NK-92 treated with Interleukin-12 subunit alpha and Interleukin-12 subunit beta, amount 100 ng/mL, for 24 hours (cell line): ENCODE measurements around the gene DEXI.

Experiments used
- DNase-seq: peaks from one replicate; lab custom pipeline; 2025; lab: John Stamatoyannopoulos, UW

The DEXI gene

DNA sequence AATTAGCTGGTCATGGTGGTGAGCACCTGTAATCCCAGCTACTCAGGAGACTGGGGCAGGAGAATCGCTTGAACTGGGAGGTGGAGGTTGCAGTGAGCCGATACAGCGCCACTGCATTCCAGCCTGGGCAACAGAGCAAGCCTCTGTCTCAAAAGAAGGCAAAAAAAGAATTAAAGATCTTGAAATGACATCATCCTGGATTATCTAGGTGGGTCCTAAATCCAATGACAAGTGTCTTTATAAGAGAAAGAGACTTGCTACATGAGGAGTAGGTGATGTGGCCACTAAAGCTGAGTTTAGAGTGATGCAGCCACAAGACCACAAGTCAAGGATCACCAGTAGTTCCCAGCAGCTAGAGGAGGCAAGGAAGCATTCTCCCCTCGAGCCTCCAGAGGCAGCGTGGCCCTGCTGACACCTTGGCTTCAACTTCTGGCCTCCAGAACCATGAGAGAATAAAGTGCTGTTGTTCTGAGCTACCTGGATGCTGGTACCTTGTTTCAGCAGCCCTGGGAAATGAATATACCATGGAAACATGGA, 49.4 kb downstream of the DEXI start:
- DNase-seq: no peak

DNA sequence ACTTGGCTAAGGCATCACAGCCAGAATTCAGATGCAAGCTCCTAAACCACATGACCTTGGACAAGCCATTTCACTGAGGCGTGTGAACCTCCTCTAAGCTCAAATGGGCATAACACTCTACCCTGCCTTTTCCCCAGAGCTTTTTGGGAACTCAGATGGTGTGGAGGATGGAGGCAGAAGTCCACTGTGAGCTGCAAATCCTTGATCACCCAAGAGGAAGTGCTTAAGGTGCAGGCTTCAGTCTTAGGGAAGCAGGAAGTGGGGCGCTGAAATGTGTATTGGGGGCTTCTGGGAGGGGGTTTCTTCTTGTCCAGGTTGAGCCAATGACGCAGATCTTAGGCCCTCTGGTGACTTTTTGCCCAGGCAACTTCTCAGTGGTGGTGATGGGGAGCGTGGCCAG, 52.4 kb downstream of the DEXI start:
- no peak for DNase-seq

DNA sequence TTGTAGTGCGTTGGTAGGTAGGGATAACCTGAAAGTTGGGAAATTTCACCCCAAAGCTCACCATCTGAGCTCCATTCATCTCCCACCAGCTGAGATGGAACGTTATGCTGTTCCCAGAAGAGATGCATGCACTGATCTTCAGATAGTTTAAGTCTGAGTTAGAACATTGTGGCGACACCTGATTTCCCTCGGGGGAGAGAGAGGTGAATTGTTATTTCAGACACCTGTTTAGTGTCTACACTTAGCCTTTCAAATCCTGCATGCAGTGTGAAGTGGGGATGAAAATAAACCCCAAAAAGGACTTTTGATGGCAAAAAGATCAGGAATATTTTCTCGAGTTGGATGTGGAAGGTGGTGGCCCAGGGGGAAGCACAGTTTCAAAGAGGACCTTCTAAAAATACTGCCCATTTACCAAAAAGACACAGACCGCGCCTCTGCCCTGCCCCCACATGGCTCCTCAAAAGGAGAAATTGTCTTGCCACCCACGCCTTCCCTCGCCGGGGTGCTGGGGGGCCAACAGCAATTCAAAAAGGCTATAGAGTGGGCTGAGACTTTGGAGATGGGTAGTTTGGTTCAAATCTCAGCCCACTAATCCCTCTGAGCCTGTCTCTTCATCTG, 53.8 kb downstream of the DEXI start:
- DNase-seq: no peak

DNA sequence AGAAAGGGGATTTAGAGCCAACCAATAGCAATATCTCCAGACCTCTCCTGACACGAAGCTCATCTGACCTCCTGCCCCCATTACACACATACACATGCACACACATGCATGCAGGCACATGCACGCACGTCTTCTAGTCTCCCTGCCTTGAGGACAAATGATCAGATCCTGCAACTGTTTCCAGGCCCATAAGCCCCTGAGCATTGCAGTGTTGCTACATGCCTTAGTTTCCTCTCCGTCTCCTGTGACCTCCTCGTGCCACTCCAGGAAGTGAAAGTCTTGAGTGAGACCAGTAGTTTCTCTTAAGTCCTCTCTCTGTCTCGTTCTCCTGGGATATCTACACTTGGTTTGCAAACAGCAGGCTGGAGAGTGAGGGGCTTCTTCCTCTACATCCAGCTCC, 57.0 kb downstream of the DEXI start:
- no peak for DNase-seq

DNA sequence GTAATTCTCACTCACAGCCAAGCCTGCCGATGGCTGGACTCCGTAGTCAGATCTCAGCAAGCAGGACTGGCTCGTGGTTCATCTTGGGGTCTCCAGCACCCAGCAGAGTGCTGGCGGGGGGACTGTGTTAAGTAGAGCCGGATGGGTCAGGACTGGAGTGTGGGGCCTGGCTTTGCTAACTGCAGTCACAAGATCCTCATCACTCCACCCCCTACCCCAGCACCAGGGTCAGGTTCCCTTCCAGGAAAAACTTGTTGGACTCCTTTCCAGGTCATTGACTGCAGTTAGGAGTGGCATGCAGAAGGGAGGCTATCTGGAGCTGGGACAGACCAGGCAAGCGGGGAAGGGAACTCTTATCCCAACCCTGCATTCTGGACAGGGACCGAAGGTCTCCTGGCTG, 59.3 kb downstream of the DEXI start:
- DNase-seq: no peak

DNA sequence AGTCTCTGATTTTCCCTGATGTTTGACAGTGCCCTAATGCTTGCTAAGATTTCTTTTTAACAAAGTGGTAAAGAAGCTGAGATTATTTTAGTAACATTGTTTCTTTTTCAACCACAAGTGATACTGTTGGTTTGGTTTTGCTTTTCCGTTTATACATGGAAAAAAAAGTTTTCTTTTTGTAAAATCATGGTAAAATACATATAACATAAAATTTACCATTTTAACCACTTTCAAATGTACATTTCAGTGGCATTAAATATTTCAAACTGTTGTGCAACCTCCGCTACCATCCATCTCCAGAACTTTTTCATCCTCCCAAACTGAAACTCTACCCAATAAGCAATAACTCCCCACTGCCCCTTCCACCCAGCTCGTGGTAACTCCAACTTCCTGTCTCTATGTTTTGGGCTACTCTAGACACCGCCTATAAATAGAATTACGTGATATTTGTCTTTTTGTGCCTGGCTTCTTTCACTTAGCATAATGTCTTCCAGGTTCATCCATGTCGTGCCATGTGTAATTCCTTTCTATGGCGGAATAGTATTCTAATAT, 60.7 kb downstream of the DEXI start:
- DNase-seq: no peak

DNA sequence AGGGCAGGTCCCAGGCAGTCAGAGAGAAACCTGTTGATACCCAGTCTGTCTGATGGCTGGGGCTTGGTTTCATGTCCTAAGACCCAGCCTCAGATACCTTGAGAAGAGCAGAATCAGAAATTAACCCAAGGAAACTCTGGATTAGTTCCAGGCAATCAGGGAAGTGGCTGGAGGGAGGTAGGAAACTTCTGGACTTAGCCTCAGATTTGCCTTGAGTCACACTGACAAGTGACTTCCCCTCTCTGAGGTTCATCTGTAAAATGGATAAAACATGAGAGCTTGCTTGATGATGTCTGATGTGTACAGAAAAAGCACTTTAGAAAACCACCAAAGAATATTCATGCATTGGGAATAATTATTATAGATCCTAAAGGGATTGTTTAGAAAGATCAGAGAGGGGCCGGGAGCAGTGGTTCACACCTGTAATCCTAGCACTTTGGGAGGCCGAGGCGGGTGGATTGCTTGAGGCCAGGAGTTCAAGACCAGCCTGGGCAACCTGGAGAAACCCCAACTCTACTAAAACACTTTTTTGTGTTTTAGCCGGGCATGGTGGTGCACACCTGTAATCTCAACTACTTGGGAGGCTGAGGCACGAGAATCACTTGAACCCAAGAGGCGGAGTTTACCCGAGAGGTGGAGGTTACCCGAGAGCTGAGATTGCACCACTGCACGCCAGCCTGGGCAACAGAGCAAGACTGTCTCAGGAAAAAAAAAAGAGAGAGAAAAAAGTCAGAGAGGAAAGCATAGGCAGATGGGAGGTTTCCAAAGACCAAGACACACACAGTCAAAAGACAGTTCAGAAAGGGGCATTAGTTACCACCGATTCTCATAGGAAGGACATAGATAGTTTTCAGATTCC, 61.4 kb downstream of the DEXI start:
- DNase-seq: no peak

DNA sequence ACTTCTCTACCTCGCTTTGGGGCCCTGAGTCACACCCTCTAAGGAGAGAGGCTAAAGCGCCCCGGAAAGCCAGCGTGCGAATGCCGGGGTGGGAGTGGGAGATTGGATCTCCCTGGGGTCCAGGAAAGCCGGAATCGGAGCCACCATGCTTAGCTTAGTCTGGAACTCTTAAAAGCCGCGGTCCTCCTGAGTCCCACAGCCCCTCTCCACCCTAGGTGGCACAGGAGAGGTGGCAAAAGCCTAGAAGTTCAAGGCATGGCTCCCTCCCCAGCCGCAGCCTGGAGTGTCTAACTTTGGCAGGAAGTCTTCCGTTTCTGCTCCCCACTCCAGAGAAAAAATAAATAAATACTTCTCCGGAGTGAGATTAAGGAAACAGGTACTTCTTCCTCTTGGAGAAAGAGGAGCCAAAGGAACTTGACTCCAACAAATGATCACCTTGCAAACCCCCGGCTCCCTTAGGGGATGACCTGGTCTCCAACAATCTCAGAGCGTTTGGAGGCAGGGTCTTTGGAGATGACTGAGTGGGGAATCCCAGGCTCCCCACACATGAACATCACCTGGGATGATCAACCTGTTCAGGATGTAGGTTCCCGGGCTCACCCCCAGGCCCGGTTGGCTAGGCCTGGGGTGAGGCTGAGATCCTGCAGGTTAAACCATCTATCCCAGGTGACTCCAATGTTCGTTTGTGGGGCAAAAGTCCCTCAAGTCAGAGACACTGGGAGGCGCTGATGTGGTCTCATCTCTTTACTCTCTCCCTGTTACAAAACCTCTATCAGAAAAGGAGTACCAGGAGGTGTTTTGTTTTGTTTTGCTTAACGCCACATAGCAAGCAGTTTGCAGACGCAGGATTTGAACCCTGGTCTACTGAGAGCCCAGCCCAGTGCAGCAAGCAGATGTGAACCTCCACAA, 62.3 kb downstream of the DEXI start:
- DNase-seq: no peak
